ENCODE results near the gene SDHB. TPM values are rescaled to one million over a fixed set of nuclear protein-coding genes. Genes with fewer than 3 reads are reported as not detected.

The SDHB gene
- total RNA-seq, 4 donors from 2014 or later: 77.6 to 154 (median 86.2) TPM

- no peak for DNase-seq (ENCODE audit: low spot score in 2 of 2)
- intact Hi-C loops (cut with DNase I; ENCODE audit: low total_unique reads): no loop called here
- H3K4me3 ChIP-seq (ENCODE audit: low read depth, poor library complexity, severe bottlenecking): no peak overlapping the region
- 76 to 81% methylated on average over 6 to 7 of the region's 7 CpGs for WGBS, 2 donors
- TF ChIP-seq CTCF (IDR thresholded peaks at IDR 0.05) (no peak), POLR2A (IDR thresholded peaks at IDR 0.05) (no peak)
These were observed 37.4 kb upstream of the SDHB start for GRCh38 chr1:17091252-17091651.

GRCh38 chr1:17089506-17089905 is 35.7 kb upstream of the SDHB start:
- peak in 1 of 2 donors; percentile 15 for DNase-seq (ENCODE audit: low spot score in 2 of 2)
- no peak overlapping the region for H3K4me3 ChIP-seq (ENCODE audit: low read depth, poor library complexity, severe bottlenecking)
- WGBS, 2 donors: 78 to 82% methylated on average over 14 of the region's 14 CpGs
- intact Hi-C loops (cut with DNase I; ENCODE audit: low total_unique reads): no loop called here
- TF ChIP-seq CTCF (IDR thresholded peaks at IDR 0.05) (no peak), POLR2A (IDR thresholded peaks at IDR 0.05) (no peak)

GRCh38 chr1:17086751-17087150 is 32.9 kb upstream of the SDHB start:
- no peak overlapping the region for H3K4me3 ChIP-seq (ENCODE audit: low read depth, poor library complexity, severe bottlenecking)
- intact Hi-C loops (cut with DNase I; ENCODE audit: low total_unique reads): no loop called here
- WGBS, 2 donors: 68 to 79% methylated on average over 6 of the region's 6 CpGs
- TF ChIP-seq CTCF (IDR thresholded peaks at IDR 0.05): no peak
- no peak for TF ChIP-seq POLR2A (IDR thresholded peaks at IDR 0.05)
- no peak for DNase-seq (ENCODE audit: low spot score in 2 of 2)

- no peak for TF ChIP-seq CTCF (IDR thresholded peaks at IDR 0.05)
- no peak for TF ChIP-seq POLR2A (IDR thresholded peaks at IDR 0.05)
- intact Hi-C loops (cut with DNase I; ENCODE audit: low total_unique reads): no loop called here
These were observed 31.0 kb upstream of the SDHB start for GRCh38 chr1:17084787-17085186.

GRCh38 chr1:17082761-17083160 is 28.9 kb upstream of the SDHB start:
- no peak for TF ChIP-seq POLR2A (IDR thresholded peaks at IDR 0.05)
- TF ChIP-seq CTCF (IDR thresholded peaks at IDR 0.05): no peak
- 89 to 90% methylated on average over 3 of the region's 3 CpGs for WGBS, 2 donors
- intact Hi-C loops (cut with DNase I; ENCODE audit: low total_unique reads): no loop called here
- H3K4me3 ChIP-seq (ENCODE audit: low read depth, poor library complexity, severe bottlenecking): no peak overlapping the region
- no peak for DNase-seq (ENCODE audit: low spot score in 2 of 2)

More at GRCh38 chr1:17084787-17085186, 31.0 kb upstream of the SDHB start:
- 71 to 80% methylated on average over 10 of the region's 10 CpGs for WGBS, 2 donors
- no peak overlapping the region for H3K4me3 ChIP-seq (ENCODE audit: low read depth, poor library complexity, severe bottlenecking)
- no peak for DNase-seq (ENCODE audit: low spot score in 2 of 2)

GRCh38 chr1:17081439-17081838 is 27.6 kb upstream of the SDHB start:
- 47 to 72% methylated on average over 2 of the region's 2 CpGs for WGBS, 2 donors
- H3K4me3 ChIP-seq (ENCODE audit: low read depth, poor library complexity, severe bottlenecking): no peak overlapping the region
- TF ChIP-seq POLR2A (IDR thresholded peaks at IDR 0.05) (no peak), CTCF (IDR thresholded peaks at IDR 0.05) (no peak)
- intact Hi-C loops (cut with DNase I; ENCODE audit: low total_unique reads): no loop called here
- DNase-seq (ENCODE audit: low spot score in 2 of 2): no peak
